Esophagus squamous epithelium (tissue), 5 donors: ENCODE results near the gene TTC3. TPM values are rescaled to one million over a fixed set of nuclear protein-coding genes. Genes with fewer than 3 reads are reported as not detected.

Experiments
- DNase-seq: peaks from one replicate; lab custom pipeline; 2025; lab: John Stamatoyannopoulos, UW
- H3K27ac ChIP-seq, 4 donors: fragments of 200-600 bp; sonication (generic); one replicate each; pipeline ENCODE4 v1.5.1; 2016 to 2019; ENCODE audit warnings: mild to moderate bottlenecking in 1 of 4
- H3K27me3 ChIP-seq, 4 donors: fragments of 200-600 bp; sonication (generic); 1 replicate in 3 of 4; 2 replicates in 1 of 4; pipeline versions ENCODE4 v1.5.1 to v1.6.0; 2017 to 2021; ENCODE audit warnings: antibody characterized with exemption in 1 of 4
- H3K36me3 ChIP-seq, 3 donors: fragments of 200-600 bp; sonication (generic); one replicate each; pipeline ENCODE4 v1.5.1; 2016 to 2019
- H3K4me1 ChIP-seq, 3 donors: fragments of 200-600 bp; sonication (generic); one replicate each; pipeline ENCODE4 v1.5.1; 2017 to 2019
- H3K4me3 ChIP-seq, 4 donors: fragments of 200-600 bp; sonication (generic); 1 replicate in 3 of 4; 2 replicates in 1 of 4; pipeline ENCODE4 v1.5.1; 2016 to 2019; ENCODE audit warnings: mild to moderate bottlenecking in 2 of 4, moderate library complexity in 1 of 4
- H3K9me3 ChIP-seq, 3 donors: fragments of 200-600 bp; sonication (generic); one replicate each; pipeline ENCODE4 v1.5.1; 2016 to 2019
- POLR2A ChIP-seq, 4 donors: fragments of 450-650 bp; IDR thresholded peaks; one replicate each; pipeline ENCODE4 v1.6.1; 2017; ENCODE audit warnings: antibody characterized with exemption in 4 of 4, mild to moderate bottlenecking in 4 of 4, moderate library complexity in 3 of 4
- WGBS, 2 donors: methylation state at CpG; one replicate each; pipeline ENCODE4 v1.1.5; 2018; 5-methylcytosine and 5-hydroxymethylcytosine counted together
- intact Hi-C: fragments of 100-400 bp; cut with DNase I; formaldehyde crosslinking; loops from one replicate; pipeline ENCODE4 v1.15.0; 2022
- total RNA-seq, 4 donors: library from RNA; depleted of rRNA; stranded (reverse); fragments of >200 nt; gene quantifications; one replicate each; pipeline ENCODE4 v1.1.0, GENCODE V29; 2016
- TF ChIP-seq, protein P1 (sequence below), 6 experiments: fragments of 450-650 bp in 4 of 6; fragments of 200-600 bp in 2 of 6; sonication (generic) in 2 of 6; IDR thresholded peaks; one replicate each; pipeline ENCODE4 v1.5.1; 2016 to 2019; ENCODE audit warnings: antibody characterized with exemption in 6 of 6, mild to moderate bottlenecking in 4 of 6, moderate library complexity in 4 of 6
- donor health status: DM: yes; HTN: yes; CAD: no.

The TTC3 gene
- total RNA-seq, 4 donors from 2014 or later, result 41.2 to 80.1 (median 64.1) TPM

- Histone ChIP-seq H3K36me3 (peaks cover 0 to under 1% (median 0%) of the 10 kb centered on the region in 3 donors), H3K4me3 (no peak overlapping the region), H3K27me3 (no peaks in the 10 kb centered on the region), H3K4me1 (peaks cover 0 to 12% (median 4%) of the 10 kb centered on the region in 3 donors), H3K27ac (no peak overlapping the region), H3K9me3 (no peaks in the 10 kb centered on the region)
- no peak for DNase-seq
- intact Hi-C loops, result no loop called here
- TF ChIP-seq, protein P1, sequence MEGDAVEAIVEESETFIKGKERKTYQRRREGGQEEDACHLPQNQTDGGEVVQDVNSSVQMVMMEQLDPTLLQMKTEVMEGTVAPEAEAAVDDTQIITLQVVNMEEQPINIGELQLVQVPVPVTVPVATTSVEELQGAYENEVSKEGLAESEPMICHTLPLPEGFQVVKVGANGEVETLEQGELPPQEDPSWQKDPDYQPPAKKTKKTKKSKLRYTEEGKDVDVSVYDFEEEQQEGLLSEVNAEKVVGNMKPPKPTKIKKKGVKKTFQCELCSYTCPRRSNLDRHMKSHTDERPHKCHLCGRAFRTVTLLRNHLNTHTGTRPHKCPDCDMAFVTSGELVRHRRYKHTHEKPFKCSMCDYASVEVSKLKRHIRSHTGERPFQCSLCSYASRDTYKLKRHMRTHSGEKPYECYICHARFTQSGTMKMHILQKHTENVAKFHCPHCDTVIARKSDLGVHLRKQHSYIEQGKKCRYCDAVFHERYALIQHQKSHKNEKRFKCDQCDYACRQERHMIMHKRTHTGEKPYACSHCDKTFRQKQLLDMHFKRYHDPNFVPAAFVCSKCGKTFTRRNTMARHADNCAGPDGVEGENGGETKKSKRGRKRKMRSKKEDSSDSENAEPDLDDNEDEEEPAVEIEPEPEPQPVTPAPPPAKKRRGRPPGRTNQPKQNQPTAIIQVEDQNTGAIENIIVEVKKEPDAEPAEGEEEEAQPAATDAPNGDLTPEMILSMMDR (IDR thresholded peaks at IDR 0.05), result no peak
- TF ChIP-seq POLR2A (IDR thresholded peaks at IDR 0.05), result no peak
- 60 to 63% methylated on average over 4 to 5 of the region's 5 CpGs for WGBS, 2 donors
Observed at GRCh38 chr21:37059181-37059580, 13.9 kb upstream of the TTC3 start.

GRCh38 chr21:37060296-37060695 is 12.8 kb upstream of the TTC3 start:
- Histone ChIP-seq H3K36me3 (peaks cover 0 to 11% (median 0%) of the 10 kb centered on the region in 3 donors), H3K27ac (peak overlapping the region in 2 of 4 donors; percentile 19 to 52), H3K9me3 (no peaks in the 10 kb centered on the region), H3K4me3 (no peak overlapping the region), H3K4me1 (peaks cover 0 to 12% (median 4%) of the 10 kb centered on the region in 3 donors), H3K27me3 (no peaks in the 10 kb centered on the region)
- WGBS, 2 donors, result 57 to 60% methylated on average over 1 of the region's 1 CpG
- intact Hi-C loops, result no loop called here
- TF ChIP-seq, protein P1 (IDR thresholded peaks at IDR 0.05), result no peak
- no peak for TF ChIP-seq POLR2A (IDR thresholded peaks at IDR 0.05)
- no peak for DNase-seq

- Histone ChIP-seq H3K4me3 (no peak overlapping the region), H3K27ac (no peak overlapping the region), H3K27me3 (no peaks in the 10 kb centered on the region), H3K9me3 (no peaks in the 10 kb centered on the region), H3K4me1 (peaks cover 0 to 12% (median 4%) of the 10 kb centered on the region in 3 donors), H3K36me3 (peaks cover 0 to 29% (median 0%) of the 10 kb centered on the region in 3 donors)
- intact Hi-C loops, result no loop called here
- 68 to 72% methylated on average over 7 of the region's 7 CpGs for WGBS, 2 donors
- no peak for DNase-seq
- TF ChIP-seq POLR2A (IDR thresholded peaks at IDR 0.05), result no peak
- TF ChIP-seq, protein P1 (IDR thresholded peaks at IDR 0.05), result no peak
Observed at GRCh38 chr21:37061926-37062592, 11.0 kb upstream of the TTC3 start.

DNA sequence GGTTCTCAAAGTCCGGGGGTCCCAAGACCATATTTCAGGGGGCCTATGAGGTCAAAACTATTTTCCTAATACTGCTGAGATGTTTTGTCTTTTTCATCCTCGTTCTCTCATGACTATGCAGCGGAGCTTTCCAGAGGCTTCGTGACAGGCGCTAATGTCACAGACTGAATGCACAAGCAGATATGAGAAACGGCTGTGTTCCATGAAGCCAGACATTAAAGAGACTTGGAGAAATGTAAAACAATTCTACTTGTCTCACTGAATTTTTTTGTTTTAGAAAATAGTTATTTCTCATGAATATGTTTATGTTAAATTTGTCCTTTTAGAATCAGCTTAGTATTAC is 10.5 kb upstream of the TTC3 start:
- H3K27me3 ChIP-seq, result no peaks in the 10 kb centered on the region
- no peaks in the 10 kb centered on the region for H3K9me3 ChIP-seq
- TF ChIP-seq, protein P1 (IDR thresholded peaks at IDR 0.05), result no peak
- no peak for TF ChIP-seq POLR2A (IDR thresholded peaks at IDR 0.05)
- DNase-seq, result no peak
- H3K36me3 ChIP-seq, result peaks cover 0 to 33% (median 0%) of the 10 kb centered on the region in 3 donors
- no peak overlapping the region for H3K4me3 ChIP-seq
- H3K27ac ChIP-seq, result no peak overlapping the region
- intact Hi-C loops, result no loop called here
- 85 to 91% methylated on average over 6 of the region's 6 CpGs for WGBS, 2 donors
- peaks cover 0 to 12% (median 4%) of the 10 kb centered on the region in 3 donors for H3K4me1 ChIP-seq

DNA sequence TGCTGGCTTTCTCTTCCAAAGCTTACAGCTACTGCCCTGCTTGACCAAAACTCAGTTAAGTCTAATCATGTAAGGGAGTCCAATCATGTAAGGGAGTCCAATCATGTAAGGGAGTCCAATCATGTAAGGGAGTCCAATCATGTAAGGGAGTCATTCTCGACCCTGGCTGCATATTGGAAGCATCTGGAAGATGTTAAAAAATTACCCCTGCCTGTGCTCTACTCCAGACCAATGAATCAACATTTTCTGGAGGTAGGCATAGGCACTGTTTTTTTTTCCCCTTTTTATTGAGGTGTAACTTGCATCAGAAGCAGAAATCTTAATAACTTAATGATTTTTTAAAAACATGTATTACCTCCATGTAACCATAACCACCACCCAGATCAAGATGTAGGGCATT is 9.6 kb upstream of the TTC3 start:
- no peak overlapping the region for H3K4me3 ChIP-seq
- peaks cover 0 to 12% (median 4%) of the 10 kb centered on the region in 3 donors for H3K4me1 ChIP-seq
- no peak overlapping the region for H3K27ac ChIP-seq
- DNase-seq, result no peak
- 64 to 80% methylated on average over 1 of the region's 1 CpG for WGBS, 2 donors
- H3K27me3 ChIP-seq, result no peaks in the 10 kb centered on the region
- TF ChIP-seq, protein P1 (IDR thresholded peaks at IDR 0.05), result no peak
- no peak for TF ChIP-seq POLR2A (IDR thresholded peaks at IDR 0.05)
- intact Hi-C loops, result no loop called here
- no peaks in the 10 kb centered on the region for H3K9me3 ChIP-seq
- peaks cover 0 to 35% (median under 1%) of the 10 kb centered on the region in 3 donors for H3K36me3 ChIP-seq
